DMS53 treated with DMSO at 0.1 percent for 48 hours (cell line): ENCODE data around the gene GUCY1B1.
"Not testable (repeated sequence)": the region's sequence is repeated elsewhere in the genome, so short reads cannot be mapped to it uniquely, and the experiment has no call there.

ENCODE experiments used
- DNase-seq: peaks from one replicate; lab custom pipeline; 2025; ENCODE audit not compliant: unreplicated experiment; lab: John Stamatoyannopoulos, UW

Gene GUCY1B1

DNA sequence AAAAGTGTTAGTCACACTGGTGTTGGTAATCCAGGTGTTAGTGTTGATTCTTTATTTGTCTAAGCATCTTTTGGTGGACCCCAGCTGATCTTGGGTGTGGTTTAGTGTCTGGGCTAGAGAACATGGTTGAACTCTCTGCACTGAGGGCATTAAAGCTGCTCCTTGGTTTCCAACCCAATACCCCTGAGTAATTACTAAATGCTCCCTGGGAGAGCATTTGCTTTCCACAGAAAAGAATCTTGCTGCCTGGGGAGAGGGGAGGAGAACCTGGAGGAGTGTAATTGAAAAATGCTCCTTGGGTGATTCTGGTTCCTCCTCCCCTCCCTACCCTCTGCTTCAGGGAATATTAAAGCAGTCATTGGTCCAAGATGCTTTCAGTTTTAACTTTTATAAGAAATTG, 3.1 kb downstream of the GUCY1B1 start:
- DNase-seq = no peak

DNA sequence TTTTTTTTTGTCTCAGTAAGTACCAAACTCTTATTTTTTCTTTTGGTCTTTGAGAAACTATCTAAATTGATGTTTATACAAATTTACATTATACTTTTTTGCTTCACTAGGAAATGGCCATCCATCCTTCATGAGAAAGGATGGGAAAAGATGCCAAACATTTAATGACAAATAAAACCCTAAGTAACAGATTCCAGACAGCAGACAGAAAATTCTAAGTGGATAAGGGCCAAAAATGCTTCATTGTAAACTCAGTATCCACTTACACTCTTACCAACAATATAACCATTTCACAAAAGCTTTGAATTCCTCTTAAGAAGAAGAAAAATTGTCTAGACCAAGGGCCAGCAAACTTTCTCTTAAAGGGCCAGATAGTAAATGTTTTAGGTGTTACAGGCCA, 3.5 kb downstream of the GUCY1B1 start:
- no peak for DNase-seq

DNA sequence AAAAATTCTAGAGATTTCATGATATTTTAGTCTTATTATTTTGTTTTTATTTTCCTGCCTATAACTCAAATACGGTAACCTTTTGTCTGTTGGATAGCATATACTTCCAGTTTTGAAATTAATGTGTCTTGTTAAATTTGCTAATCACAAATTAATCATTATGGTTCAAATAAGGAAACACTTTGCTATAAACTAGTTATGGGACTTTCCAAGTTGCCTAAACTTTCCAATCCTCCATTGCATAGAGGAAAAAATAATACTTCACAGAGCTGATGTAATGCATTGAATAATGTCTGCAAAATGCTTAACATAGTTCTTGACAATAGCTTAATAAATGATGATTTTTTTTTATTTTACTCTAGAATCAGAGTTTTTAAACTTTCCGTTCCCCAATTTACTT, 4.7 kb downstream of the GUCY1B1 start:
- DNase-seq = no peak

DNA sequence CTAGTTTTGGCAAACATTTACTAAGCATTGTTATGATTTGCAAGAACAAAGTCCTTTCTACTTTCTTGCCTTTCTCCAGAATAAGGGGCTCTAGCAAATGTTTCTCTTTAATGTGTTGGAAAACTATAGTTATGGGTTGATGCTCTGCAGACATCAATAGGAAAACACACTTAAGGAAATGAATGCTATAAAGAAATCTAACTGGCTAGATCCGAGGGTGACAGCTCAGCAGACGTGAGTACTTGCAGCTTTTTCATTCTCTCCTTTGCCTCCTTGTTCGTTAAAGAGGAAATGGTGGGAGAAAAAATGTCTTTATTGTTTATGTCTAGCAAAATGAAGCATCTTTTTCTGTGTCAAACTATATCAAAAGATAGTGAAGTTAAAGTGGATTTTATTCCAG, 6.3 kb downstream of the GUCY1B1 start:
- no peak for DNase-seq

DNA sequence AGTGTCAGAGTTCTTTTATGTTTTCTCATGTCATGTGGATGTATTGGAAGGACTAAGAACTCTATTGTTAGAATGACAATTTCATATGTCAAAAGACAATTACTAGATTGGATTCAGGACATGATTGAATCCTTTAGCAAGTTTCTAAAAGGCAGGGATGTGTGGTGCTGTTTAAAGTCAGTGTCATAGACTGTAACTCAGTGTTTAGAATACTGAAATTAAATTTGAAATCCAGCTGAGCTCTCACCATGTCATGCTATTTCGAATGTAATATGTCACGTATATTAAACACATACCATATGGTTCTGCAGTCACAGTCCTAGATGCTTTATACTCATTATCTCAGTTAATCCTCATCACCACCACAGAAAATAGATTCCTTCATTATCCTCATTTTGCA, 7.8 kb downstream of the GUCY1B1 start:
- no peak for DNase-seq

DNA sequence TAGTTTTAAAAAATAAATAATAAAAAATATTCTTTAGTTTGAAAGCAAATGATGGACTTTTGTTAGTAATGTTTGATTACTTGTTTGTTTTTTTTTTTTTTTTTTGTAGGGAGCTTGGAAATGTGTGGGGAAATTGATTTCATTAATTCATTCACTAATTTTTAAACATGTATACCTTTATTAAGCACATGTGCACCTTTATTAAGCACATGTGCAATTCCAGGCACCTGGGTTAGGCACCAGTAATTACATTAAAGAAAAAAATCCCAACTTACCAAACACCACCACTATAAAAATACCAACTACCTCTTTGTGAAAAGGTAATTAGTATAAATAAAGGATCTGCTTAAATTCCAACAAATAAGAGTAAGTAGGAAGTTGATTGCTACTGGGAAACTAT, 9.5 kb downstream of the GUCY1B1 start:
- DNase-seq = no peak

DNA sequence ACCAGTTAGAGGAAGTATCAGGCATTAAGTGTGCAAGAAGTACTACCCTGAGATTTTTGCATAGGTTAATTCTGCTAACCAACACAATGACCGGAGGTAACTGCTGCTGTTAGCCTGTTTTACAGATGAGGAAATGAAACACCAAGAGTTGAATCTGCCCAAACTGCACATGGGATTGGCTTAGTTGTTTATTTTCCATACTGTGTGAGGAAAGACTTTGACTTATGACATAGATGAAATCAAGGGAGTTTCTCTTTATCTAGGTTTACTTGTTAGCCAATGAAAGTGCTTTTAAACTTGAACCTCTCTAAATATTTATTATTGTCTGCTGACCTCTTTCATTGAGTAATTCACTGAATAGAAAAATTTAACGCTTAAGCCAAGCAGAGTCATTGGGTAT, 10.3 kb downstream of the GUCY1B1 start:
- no peak for DNase-seq

DNA sequence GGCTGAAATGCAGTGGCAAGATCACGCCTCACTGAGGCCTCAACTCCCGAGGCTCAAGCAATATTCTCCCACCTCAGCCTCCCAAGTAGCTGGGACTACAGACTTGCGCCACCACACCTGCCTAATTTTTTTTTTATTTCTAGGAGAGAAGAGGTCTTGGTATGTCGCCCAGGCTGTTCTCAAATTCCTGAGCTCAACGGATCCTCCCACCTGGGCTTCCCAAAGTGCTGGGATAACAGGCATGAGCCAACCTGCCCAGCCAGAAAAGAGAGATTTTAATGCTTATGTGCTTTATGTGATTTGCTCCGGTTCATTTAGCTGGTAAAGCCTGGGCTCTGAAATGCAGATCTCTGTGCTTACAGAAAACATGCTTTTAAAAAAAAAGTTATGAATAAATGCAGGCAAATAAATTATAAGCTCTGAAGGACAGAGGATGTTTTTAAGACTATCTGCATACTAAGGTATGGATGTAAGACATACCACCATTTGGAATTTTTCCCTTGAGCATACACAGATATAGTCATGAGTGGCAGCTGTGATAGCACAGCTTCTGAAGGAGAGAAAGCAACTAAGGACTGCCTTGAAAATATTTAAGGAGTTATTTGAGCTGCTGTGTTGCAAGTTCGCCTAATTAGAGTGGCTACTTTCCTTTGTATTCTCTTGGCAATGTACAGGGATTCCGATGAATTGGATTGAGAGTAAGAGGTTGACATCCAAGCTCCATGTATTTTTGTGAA, 13.8 kb downstream of the GUCY1B1 start:
- DNase-seq = no peak

DNA sequence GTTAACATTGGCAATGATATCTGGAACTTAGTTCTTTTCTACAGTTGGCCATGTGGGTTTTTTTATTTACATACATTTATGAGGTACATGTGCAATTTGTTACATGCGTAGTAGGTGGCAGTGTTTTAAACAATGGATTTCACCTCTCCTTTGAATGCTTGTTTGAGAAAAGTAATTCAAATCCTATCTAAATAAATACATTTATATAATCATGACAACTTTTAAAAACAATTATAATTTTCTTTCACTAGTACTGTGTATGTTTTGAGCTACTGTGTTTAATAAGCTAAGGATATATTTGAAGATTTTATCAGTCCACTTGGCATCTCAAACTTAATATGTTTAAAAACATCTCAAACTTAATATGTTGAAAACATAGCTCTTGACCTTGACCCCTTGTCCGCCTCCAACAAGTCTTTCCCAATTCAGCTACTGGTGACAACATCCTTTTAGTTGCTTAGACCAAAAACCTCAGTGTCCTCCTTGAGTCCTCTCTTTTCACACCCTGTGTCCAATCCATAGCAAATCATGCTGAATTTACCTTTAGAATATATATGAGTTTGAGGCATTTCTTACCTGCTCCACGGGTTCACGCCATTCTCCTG, 14.5 kb downstream of the GUCY1B1 start:
- DNase-seq = no peak

DNA sequence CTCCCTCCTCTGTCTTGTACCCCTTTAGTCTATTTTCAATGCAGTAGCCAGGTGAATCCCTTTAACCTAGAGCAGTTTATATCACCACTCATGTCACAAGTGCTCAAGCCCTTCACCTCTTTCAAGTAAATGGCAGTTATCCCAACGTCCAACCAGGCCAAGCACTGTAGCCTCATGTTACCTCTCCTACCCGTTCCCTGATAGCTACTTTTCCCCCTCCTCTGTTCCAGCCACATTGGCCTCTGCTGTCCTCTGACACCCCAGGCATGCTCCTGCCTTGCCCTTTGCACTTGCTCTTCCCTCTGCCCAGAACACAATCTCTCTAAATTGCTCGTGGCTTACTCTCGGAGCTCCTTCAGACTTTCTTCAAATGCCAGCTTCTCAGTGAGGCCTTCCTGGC, 15.2 kb downstream of the GUCY1B1 start:
- DNase-seq = no peak

DNA sequence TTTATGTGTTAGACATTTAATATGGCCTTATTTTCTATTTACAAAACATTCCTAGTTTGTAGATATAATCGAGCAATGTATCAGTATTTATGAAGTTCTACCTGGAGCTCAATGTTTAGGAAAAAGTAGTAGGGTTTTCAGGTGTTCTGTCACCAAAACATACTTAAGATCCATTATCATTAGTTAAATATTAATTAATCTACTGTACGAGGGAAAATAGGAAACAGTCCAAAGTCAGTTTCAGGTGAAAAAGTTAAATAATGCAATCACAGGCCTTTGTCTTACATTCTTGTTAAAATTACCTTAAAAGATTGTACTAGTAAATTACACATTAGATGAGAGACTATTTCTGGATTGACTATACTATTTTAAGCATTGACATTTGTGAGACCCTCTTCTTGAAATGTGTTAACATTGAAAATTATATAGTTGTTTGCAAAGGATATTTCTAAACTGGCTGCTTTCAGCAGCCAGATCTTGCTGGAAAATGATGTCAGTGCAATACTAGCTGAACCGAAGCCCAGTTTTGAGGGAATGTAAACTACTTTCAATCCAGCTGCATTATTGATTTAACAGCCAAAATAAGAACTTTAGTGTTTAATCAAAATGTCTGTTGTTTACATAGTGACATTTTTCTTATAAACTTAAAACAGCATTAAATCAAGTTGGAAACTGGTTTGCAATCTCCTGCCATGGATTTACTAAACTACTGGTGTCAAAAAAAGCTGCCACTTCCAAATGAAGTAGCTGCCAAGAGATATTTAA, 19.3 kb downstream of the GUCY1B1 start:
- no peak for DNase-seq

DNA sequence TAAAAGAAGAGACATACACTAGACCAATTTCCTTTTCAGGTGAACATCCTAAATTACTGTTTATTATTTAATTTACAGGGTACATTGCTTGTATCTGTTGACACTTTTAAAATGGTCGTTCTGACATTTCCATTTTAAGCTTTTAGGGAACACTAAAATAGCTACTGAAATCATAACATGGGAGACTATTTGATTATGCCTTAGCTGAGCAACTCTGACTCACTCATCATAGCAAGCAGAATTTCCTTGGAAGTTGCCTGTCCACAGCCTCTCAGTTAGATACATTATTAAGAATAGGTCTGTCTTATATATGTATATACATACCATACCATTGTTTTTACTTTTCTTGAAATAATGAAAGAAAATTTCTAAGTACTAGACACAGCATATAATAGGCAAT, 22.0 kb downstream of the GUCY1B1 start:
- DNase-seq = no peak

DNA sequence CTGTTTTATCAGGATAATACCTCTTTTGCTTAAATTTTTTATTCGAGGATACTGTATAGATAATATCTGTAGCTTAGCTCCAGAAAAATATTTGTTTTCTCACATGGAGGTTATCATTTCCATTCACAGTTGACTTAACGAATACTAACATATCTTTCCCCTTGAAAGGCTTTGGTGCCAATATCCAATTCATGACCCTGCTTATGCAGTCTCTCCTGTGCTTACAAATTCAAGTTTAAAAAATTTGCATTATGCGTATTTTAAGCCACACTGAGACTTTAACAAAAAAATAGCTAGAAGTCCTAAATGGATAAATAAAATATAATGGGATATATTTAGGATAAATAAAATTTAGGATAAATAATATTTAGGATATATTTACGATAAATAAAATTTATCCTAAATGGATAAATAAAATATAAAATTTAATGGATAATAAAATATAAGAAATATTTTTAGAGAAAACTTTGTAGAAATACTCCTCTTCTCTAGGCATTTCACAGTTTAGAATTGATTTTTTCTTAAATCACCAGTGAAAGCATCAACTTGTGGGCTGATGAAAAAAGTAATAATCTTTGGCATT, 22.5 kb downstream of the GUCY1B1 start:
- no peak for DNase-seq

DNA sequence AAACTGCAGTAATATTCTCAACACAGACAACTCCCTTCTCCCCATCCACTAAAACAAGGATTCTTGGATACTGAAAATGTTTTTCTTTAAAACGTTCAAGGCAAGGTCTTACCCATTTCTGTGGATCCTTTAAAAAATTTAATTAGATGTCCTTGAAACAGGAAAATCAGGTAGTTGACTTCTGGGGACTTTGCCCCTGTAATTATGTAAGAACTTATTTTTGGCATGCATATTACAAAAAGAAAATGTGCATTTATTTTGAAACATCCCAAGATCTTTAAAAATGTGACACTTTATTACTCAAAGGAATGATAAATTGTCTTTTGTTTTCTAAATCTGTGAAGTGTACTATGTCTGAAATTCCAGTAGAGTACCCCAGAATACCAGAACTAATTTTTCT, 25.8 kb downstream of the GUCY1B1 start:
- no peak for DNase-seq

DNA sequence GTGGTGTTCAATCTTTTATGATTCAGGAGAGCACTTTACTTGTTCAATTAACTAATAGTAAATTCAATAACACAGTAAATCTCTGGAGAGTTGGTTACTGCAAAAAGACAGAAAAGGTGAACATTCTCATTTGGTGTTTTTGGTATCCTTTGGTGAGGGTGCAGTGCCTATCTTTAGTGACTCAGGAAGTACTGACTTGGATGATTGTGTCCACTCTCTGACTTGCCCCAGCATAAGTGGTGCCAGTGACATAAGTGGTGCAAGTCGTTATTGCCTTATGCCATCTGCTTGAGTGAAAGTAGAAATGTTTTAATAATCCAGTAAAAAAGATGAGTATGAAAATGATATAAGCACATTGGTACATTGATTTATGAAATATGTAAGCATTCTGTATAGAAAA, 27.0 kb downstream of the GUCY1B1 start:
- no peak for DNase-seq

DNA sequence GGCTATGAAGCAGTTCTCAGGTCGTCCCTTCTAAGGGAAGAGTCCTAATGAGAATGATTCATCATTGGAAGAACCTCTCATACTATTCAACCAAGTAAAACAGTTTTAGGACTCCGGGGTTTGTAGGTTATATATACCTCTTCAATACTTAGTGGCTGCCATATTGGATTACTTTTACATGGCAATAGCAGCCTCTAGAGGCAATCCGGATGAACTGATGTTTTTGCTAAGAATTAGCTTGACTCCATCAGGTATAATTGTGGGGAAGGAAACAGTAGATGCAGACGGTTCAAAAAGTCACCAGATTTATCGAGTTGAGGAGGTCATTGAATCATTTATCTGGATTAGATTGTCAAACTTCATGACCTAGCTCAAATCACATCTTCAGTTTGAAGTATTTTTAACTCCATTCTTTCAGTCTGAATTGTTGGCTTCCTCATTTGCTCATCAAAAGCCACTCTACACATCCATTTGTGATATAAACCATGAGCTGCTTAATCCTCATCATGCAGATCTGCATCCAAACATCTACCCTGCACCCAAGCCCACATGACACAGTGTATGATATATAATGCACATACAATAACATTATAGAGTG, 28.4 kb downstream of the GUCY1B1 start:
- peak; percentile 53 for DNase-seq

DNA sequence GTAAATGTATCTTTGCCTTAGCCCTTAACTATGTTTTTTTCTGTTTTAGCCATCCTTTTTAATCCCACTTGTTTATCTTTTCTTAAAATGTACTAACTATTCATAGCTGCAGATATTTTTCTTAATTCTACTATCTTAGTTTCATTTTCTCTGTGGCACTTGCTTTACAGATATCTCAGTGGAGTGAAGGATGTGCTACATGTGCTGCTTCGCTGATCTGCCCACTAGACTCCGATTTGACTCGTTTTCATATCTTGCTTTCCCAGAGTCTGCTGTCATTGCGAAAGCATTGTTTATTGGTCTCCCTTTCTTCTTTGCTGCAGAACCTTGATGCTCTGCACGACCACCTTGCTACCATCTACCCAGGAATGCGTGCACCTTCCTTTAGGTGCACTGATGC, 30.6 kb downstream of the GUCY1B1 start:
- no peak for DNase-seq

DNA sequence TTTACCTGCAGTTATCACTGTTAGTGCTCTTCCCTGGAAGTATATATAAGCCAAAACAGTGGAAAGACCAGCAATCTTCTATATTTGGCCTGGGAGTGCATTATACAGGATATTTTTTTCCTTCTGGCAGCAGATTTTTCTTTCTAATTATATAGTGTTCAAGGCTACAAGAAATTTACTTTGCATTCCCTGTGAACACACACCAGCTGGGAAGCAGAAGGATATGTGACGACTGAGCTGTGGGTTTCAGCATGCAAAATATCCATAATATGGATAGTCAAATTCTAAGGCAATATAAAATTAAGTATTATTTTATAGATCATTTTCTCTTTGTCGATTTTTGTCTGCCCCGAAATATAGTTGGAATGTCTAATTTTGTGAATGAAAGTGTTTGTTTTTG, 31.2 kb downstream of the GUCY1B1 start:
- no peak for DNase-seq

DNA sequence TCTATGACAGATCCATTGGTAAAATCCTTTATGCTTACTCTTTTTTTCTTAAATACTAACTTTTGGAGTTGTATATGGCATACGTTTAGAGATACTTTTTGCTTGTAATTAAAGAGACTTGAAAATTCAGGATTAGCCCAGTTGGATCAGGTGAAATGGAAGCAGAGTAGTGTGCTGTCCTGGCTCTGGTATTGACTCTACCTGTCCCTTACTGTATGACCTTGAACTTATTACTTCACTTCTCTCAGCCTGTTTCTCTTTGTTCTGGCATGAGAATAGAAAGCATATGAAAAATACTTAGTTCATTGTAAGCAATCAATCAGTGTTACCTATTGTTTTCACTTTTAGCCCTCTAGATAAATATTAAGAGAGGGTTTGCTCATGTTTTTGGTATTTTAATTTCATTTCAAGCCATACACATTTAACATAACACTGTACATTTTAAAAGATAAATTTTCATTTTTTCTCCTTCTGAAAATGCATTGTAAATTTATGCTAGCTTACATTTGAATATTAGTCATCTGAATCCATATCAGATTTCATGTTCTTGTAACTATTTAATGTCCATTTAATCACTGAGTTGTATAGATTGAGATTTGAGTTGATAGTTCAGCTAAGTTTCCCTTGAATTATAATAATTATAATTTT, 35.9 kb downstream of the GUCY1B1 start:
- no peak for DNase-seq

DNA sequence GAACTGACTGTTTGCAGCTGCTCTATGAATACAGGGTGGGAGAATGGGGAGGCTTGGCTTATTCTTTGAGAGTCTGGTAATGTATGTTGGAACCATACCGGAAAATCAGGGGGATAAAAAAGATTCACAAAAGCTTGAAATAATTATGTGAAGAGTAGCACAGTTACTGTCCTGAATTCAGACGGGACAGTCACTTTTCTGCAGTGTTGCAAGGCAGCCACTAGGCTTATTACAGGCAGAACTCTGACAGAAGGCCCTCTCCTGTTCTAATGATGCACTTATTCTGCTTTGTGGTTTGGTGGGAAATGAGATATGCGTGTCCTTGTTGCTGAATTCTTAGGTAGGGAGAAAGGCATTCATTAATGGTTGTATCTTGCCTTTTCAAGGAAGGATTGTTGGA, 37.2 kb downstream of the GUCY1B1 start:
- DNase-seq = no peak

DNA sequence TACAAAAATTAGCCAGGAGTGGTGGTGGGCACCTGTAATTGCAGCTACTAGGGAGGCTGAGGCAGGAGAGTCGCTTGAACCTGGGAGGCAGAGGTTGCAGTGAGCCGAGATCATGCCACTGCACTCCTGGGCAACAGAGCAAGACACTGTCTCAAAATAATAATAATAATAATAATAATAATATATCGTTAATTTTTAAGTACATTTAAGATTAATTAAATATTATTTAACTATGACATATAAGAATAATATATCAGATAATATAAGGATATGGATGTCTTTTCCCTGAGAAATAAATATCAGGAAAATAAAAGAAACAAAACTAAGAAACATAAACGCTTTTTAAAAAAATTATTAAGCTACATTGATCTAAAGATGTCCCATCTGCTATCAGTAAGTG, 38.8 kb downstream of the GUCY1B1 start:
- not testable (repeated sequence) for DNase-seq
